Mammary epithelial cell (primary cell): ENCODE measurements around the gene MGAT4C.

Experiments
- EZH2 ChIP-seq: IDR thresholded peaks from 2 replicates; pipeline ENCODE4 v1.6.1; 2012; ENCODE audit warnings: low read length, inconsistent platforms, borderline replicate concordance
- TF ChIP-seq, protein P1 (sequence below), 2 donors: IDR thresholded peaks in 1 of 2; conservative IDR thresholded peaks in 1 of 2; 2 replicates each; pipeline ENCODE4 v1.5.1; 2011 to 2012; ENCODE audit warnings: inconsistent platforms in 2 of 2, low read length in 2 of 2, mild to moderate bottlenecking in 2 of 2, control low read depth in 1 of 2, low read depth in 1 of 2; ENCODE audit not compliant: insufficient read depth in 1 of 2; ENCODE audit errors: extremely low read depth in 1 of 2

DNA sequence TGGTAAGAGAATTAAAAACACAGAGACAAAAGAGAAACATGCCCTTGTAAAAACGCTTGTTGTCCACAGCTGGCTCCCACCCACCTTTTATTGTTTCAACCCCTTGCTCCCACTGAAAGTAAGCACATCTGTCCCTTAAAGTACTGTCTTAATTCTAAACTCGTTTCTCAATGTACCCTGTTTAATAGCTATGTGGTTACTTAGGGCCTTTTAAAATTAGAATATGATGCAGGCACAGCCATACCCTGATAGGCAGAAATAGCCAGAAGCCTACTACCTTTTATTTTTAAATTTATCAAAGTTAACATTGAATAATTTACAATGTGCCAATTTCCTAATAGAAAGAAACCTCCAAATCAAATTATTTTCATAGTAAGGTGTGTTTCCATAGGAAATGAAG lies 4.0 kb upstream of the MGAT4C start:
- no peak for TF ChIP-seq EZH2
- TF ChIP-seq, protein P1, sequence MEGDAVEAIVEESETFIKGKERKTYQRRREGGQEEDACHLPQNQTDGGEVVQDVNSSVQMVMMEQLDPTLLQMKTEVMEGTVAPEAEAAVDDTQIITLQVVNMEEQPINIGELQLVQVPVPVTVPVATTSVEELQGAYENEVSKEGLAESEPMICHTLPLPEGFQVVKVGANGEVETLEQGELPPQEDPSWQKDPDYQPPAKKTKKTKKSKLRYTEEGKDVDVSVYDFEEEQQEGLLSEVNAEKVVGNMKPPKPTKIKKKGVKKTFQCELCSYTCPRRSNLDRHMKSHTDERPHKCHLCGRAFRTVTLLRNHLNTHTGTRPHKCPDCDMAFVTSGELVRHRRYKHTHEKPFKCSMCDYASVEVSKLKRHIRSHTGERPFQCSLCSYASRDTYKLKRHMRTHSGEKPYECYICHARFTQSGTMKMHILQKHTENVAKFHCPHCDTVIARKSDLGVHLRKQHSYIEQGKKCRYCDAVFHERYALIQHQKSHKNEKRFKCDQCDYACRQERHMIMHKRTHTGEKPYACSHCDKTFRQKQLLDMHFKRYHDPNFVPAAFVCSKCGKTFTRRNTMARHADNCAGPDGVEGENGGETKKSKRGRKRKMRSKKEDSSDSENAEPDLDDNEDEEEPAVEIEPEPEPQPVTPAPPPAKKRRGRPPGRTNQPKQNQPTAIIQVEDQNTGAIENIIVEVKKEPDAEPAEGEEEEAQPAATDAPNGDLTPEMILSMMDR (conservative IDR thresholded peaks at IDR 0.05 in 1 of 2, IDR thresholded peaks at IDR 0.05 in 1 of 2; ENCODE audit: extremely low read depth in 1 of 2, insufficient read depth in 1 of 2, low read depth in 1 of 2, low read length in 2 of 2), result no peak
